CD4-positive, alpha-beta T cell treated with Interleukin-4 for 4 hours (primary cell): ENCODE measurements around the gene LRRC55.
"Not testable (repeated sequence)": the region's sequence is repeated elsewhere in the genome, so short reads cannot be mapped to it uniquely, and the experiment has no call there.

Experiments
- DNase-seq: peaks from one replicate; pipeline ENCODE4 v3.0.0-alpha.2; 2020

The LRRC55 gene

GRCh38 chr11:57162179-57162898, 19.4 kb upstream of the LRRC55 start:
- no peak for DNase-seq

- DNase-seq = no peak
These were observed 18.4 kb upstream of the LRRC55 start for GRCh38 chr11:57163160-57163868.

DNA sequence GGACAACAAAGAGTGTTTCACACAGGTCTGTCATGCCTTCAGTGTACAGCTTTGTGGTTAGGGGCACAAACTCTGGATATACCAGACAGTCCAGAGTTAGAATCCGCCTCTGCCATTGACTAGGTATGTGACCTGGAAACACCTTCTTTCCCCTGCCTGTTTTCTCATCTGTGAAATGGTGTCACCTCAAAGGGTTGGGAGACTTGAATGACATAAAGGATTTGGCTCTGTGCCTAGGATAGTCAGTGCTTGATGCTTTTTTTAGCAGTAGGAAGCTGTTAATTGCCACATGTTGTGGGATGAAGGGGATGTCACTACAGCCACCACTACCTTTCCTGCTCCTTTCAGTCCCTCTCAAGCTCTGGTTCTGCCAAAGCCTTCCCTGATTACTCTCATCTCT, 17.4 kb upstream of the LRRC55 start:
- DNase-seq = no peak

DNA sequence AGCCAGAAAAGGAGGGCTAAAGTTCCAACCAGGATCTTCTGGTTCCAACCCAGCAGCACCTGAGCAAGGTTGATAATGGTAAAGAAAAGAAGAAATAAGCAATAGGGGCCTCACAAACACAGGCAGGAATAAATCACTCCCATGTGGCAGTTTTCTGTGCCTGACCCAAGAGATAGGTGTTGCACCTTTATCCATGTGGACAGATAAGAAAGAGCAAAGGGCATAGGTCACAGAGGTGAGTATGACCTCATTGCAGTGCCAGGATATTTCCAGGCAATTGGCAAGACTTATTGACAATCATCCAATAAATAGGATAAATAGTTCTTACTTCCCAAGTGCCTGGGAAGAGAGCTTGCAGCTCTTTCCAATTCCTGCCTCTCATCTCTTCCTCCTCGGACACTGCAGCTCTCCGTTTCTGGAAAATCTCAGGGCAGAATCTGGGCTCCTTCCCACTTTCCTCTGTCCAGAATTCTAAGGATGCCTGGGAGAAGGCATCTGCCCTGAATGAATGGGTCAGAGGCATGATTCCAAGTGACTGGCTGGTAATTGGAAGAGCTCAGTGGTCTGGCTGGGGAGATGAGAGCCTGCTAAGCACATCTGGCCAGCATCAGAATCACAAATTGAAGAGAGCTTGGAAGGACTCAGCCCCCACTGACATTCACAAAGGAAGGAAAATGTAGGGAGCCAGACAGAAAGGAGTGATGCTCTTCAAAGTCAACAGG, 14.5 kb upstream of the LRRC55 start:
- DNase-seq = no peak

DNA sequence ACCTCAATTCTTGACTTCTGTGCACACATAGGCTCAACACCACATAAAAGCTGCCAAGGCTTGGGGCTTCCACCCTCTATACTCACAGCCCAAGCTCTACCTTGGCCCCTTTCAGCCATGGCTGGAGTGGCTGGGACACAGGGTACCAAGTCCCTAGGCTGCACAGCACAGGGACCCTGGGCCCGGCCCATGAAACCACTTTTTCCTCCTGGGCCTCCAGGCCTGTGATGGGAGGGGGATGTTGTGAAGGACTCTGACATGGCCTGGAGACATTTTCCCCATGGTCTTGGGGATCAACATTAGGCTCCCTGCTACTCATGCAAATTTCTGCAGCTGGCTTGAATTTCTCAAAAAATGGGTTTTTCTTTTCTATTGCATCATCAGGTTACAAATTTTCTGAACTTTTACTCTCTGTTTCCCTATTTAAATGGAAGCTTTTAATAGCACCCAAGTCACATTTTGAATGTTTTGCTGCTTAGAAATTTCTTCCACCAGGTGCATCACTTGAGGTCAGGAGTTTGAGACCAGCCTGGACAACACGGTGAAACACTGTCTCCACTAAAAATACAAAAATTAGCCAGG, 11.9 kb upstream of the LRRC55 start:
- DNase-seq = not testable (repeated sequence)

GRCh38 chr11:57172031-57172430, 9.7 kb upstream of the LRRC55 start:
- no peak for DNase-seq

DNA sequence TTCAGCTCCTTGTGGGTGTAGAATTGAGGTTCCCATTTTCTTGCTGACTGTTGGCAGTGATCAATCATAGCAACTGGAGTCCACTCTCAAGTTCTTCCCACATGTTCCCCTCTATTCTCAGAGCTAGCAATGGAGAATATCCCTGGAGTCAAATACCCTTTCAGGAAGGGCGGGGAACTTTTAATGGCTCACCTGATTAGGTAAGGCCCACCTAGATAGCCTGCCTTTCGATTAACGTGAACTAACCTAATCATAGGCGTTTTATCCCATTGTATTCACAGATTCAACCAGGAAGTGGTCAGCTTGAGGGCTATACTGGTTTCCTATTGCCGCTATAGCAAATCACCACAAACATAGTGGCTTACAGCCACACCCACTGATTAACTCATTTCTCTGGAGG, 7.1 kb upstream of the LRRC55 start:
- no peak for DNase-seq

DNA sequence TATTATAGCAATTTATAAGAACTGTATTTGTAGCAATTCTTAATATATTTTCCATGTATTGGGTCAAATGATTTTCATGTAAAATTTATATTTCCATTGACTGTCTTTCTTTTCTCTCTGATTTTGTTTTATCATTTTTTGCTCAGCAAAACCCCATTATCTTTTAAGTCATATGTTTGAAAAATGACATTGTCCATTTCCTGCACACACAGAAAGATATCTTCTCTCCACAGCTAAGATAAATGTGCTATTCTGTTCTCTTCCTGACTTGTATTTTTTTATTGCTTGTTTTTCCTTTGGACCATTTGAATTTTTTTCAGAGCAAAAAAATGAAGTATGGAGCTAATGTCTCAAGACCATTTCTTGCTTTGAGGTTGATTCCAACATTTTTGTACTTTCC, 6.3 kb upstream of the LRRC55 start:
- DNase-seq = no peak

DNA sequence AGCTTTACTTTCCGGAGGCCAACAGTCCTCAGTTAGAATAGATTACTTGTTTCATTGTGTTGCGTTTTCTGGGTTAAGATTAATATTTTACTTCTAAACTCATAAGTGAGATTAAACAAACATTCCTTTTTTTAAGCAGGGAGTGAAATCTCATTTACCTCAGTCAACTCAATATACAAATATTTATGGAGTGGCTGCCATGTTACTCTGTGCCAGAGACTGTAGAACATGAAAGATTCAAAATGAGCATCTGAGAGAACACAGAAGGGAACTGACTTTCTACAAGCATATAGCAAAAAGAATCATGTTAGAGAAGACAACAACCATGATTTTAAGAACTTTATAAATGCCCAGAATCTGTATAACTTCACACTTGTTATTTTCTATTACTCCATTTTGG, 3.4 kb upstream of the LRRC55 start:
- no peak for DNase-seq

DNA sequence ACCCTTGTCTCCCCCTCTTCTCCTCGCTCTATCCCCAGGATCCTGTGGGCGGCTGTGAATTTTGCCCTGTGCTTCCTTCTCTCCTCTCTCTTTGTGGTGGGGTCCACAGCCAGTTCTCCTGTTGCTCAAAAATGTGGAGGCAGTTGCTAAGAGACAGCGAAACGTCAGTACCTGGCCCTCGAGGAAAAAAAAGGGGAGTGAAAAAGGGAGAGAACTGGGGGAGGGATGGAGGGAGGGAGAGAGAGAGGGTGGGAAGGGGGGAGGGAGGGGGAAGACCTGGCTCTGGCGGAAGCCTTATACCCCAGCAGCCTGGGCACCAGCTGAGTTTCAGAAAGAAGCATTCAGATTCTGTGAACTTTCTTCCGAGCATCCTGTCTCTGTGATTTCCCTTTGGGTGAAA, 2.1 kb upstream of the LRRC55 start:
- no peak for DNase-seq

DNA sequence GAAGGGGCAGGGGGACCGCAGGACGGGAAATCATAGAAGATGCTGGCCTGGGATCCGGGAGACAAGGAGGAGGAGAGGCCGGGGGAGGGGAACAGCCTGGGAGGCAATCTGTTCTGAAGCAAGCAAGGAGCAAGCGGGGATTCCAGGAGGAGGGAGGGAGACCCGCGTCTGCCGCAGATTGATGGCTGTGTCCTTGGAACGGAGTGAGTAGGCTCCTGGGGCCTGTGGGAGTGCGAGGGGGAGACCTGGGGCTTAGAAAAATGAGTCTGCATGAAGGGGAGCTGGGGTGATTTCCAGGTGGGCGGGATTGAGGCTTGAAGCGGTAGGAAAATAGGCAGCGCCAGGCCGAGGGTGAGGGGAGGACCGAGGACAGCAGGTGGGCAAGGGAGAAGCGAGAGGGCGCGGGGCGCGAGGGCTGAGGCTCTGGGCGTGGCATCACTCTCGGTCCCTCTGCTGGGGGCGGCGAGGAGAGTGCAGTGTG, 1.6 kb upstream of the LRRC55 start:
- no peak for DNase-seq

- no peak for DNase-seq
These were observed 789 bp upstream of the LRRC55 start for GRCh38 chr11:57180964-57181363.

DNA sequence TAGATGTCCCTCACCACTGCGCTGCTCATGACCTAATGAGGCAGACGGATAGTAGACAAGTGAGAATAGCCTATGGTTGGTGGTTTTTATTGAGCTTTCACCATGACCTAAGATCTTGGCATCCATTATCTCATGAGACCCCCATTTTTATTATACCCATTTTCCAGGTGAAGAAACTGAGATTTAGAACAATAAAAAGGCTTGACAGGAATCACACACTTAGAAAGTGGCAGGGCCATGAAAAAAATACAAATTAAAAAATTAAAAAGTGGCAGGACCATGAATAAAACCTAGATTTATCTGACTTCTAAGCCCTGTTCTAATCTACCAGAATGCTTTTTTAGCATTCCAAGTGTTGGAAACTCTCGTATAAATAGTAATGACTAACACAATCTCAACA, 1.1 kb downstream of the LRRC55 start:
- no peak for DNase-seq

GRCh38 chr11:57190548-57190947, 8.8 kb downstream of the LRRC55 start:
- no peak for DNase-seq

GRCh38 chr11:57191311-57192219, 9.8 kb downstream of the LRRC55 start:
- no peak for DNase-seq

DNA sequence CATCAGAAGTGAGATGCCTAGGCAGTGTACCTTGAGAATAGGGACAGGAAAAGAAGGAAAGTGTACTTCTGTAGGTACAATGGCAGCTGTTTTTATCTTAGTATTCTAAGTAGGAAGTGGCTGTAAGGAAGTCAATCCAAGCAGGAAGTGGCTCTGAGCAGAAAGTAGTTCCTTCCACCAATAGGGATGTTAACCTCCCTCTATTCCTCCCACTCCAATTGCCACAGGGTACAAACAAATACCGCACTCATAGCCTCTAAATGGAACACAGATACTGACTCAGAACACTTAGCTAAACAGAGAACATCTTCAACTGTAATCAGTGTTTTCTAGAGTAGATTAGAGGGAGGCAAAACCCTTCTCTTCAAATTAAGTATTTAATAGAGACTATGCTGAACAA, 10.6 kb downstream of the LRRC55 start:
- DNase-seq = no peak

DNA sequence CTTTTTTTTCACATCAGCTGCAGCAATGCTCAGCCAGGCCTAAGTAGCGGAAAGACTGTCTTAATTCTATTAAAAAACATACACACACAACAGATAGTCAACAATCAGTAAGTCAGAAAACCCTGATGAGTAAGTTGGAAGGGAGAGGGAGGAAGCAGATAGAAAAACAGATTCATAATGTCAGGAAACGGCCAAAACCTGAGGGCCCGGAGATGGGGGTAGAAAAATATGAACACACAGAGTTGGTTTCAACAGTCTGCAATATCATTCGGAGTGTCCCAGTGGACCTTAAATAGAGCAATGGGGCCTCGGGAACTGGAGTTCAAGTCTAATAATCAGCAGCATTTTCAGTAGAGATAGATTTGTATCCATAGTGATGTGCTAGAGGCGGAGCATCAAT, 14.8 kb downstream of the LRRC55 start:
- no peak for DNase-seq

GRCh38 chr11:57197762-57198161, 16.0 kb downstream of the LRRC55 start:
- DNase-seq = no peak

DNA sequence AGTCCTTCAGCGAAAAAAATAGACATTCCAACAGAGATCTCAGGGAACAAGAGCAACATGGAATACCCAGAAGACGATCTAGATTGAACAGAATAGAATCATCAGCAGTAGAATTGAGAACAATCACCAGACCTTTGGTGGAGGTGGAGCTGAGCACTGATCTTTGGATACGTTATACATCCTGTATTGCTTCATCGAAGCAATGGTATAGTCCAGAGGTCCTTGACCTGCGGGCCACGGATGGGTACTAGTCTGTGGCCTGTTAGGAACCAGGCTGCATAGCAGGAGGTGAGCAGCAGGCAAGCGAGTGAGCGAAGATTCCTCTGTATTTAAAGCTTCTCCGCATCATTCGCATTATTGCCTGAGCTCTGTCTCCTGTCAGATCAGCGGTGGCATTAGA, 17.6 kb downstream of the LRRC55 start:
- DNase-seq = no peak

GRCh38 chr11:57200917-57201316, 19.2 kb downstream of the LRRC55 start:
- no peak for DNase-seq

GRCh38 chr11:57202281-57202680, 20.5 kb downstream of the LRRC55 start:
- no peak for DNase-seq

GRCh38 chr11:57203359-57203758, 21.6 kb downstream of the LRRC55 start:
- no peak for DNase-seq
